ENCODE data around the gene UBE2E2.

UBE2E2 gene

DNA sequence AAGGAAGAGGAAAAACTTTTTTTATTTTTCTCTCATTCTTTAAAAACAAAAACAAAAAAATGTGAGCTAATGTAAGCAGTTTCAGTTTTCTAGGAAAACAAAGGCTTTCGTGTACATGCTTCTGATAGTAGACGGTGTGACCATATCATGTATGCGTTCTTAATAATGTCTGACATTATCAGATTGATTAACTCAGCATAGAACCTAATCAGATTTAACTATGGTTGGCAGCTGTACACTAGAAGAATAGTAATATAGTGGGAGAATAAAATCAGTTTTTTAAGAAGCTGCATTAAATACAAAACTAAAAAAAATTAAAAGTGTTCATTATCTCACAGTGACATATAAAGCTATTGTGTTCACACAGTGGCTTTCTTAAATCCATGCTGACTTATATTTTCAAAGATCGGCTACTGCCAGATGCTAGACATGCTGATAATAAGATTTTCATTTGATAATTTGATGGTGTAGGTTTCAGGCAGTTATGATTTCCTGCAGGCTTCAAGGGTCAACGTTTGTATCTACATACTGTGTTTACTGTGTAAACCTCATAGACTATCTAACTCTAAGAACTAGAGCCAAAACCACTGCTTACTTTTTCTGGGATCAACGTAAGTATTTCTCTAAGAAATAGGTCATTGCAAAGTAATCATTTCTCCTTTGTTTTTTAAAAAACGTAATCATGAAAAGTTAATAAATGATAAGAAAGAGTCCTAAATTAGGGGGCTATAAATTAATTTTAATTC is 74.0 kb downstream of the UBE2E2 start:
- H3K27ac ChIP-seq (ENCODE audit: low read depth, low read length): no peak overlapping the region
- no peaks in the 10 kb centered on the region for H3K27me3 ChIP-seq (ENCODE audit: control insufficient read depth, insufficient read depth, low read length)

DNA sequence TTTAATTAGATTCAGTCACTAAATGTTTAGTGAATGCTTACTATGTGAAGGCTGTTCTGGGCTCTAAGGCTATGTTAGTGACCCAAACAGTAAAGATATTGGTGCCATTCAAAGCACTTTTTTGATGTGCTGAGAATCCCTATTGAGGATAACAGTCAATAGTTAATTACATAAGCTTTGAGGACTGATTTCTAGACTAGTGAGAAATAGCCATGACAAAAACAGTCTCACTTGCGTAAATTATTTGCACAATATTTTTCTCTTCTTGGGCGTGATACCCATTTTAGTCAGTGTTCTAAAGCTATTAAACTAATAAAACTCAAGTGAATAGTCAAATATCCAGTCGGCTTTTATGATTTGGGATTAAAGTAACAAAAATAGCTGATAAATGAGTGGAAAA is 74.6 kb downstream of the UBE2E2 start:
- Histone ChIP-seq H3K4me3 (ENCODE audit: low read depth, low read length) (no peak overlapping the region), H3K9ac (ENCODE audit: low read length) (no peak overlapping the region), H3K27me3 (ENCODE audit: control insufficient read depth, insufficient read depth, low read length) (no peaks in the 10 kb centered on the region), H3K36me3 (ENCODE audit: control insufficient read depth, insufficient read depth, low read length) (0 out of 2 replicates have a peak, but pooled peaks cover 2% of the 10 kb centered on the region), H3K4me1 (ENCODE audit: control insufficient read depth, insufficient read depth, low read length) (0 out of 2 replicates have a peak, but pooled peaks cover 3% of the 10 kb centered on the region), H3K27ac (ENCODE audit: low read depth, low read length) (no peak overlapping the region), H3K9me3 (ENCODE audit: control insufficient read depth, insufficient read depth, low read depth, low read length) (peaks cover 3% of the 10 kb centered on the region)

More for the DNA sequence above, 74.0 kb downstream of the UBE2E2 start:
- Histone ChIP-seq H3K4me1 (ENCODE audit: control insufficient read depth, insufficient read depth, low read length) (0 out of 2 replicates have a peak, but pooled peaks cover 3% of the 10 kb centered on the region), H3K9ac (ENCODE audit: low read length) (no peak overlapping the region), H3K36me3 (ENCODE audit: control insufficient read depth, insufficient read depth, low read length) (0 out of 2 replicates have a peak, but pooled peaks cover 3% of the 10 kb centered on the region), H3K9me3 (ENCODE audit: control insufficient read depth, insufficient read depth, low read depth, low read length) (peaks cover 9% of the 10 kb centered on the region), H3K4me3 (ENCODE audit: low read depth, low read length) (no peak overlapping the region)

DNA sequence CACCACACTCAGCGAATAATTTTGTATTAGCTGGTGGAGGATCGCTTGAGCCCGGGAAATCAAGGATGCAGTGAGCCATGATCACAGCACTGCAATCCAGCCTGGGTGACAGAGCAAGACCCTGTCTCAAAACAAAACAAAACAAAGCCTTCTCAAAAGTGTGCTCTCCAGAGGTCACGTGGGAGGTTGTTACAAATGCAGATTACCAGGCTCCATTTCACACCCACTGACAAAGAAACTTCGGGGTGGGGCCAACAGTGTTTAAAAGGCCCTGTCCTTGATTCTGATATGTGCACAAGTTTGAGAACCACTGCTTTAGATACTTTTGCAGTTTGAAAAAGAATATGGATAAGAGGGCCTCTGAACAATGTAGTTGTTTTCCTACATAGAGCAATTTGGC is 80.5 kb downstream of the UBE2E2 start:
- Histone ChIP-seq H3K9me3 (ENCODE audit: control insufficient read depth, insufficient read depth, low read depth, low read length) (no peaks in the 10 kb centered on the region), H3K4me3 (ENCODE audit: low read depth, low read length) (no peak overlapping the region), H3K27ac (ENCODE audit: low read depth, low read length) (no peak overlapping the region), H3K27me3 (ENCODE audit: control insufficient read depth, insufficient read depth, low read length) (no peaks in the 10 kb centered on the region), H3K9ac (ENCODE audit: low read length) (no peak overlapping the region), H3K36me3 (ENCODE audit: control insufficient read depth, insufficient read depth, low read length) (no peaks in the 10 kb centered on the region), H3K4me1 (ENCODE audit: control insufficient read depth, insufficient read depth, low read length) (peaks cover 12% of the 10 kb centered on the region)

DNA sequence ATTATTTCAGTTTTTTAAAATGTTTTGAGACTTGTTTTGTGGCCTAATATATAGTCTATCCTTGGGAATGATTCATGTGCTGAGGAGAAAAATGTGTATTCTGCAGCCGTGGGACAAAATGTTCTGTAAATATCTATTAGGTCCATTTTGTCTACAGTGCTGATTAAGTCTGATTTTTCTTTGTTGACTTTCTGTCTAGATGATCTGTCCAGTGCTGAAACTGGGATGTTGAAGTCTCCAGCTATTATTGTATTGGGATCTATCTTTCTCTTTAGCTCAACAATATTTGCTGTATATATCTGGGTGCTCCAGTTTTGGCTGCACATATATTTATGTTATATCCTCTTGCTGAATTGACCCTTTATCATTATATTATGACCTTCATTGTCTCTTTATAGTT is 85.2 kb downstream of the UBE2E2 start:
- H3K9ac ChIP-seq (ENCODE audit: low read length): no peak overlapping the region
- H3K27ac ChIP-seq (ENCODE audit: low read depth, low read length): no peak overlapping the region
- H3K27me3 ChIP-seq (ENCODE audit: control insufficient read depth, insufficient read depth, low read length): no peaks in the 10 kb centered on the region
- H3K36me3 ChIP-seq (ENCODE audit: control insufficient read depth, insufficient read depth, low read length): no peaks in the 10 kb centered on the region
- H3K4me1 ChIP-seq (ENCODE audit: control insufficient read depth, insufficient read depth, low read length): peaks cover 16% of the 10 kb centered on the region
- H3K9me3 ChIP-seq (ENCODE audit: control insufficient read depth, insufficient read depth, low read depth, low read length): no peaks in the 10 kb centered on the region
- H3K4me3 ChIP-seq (ENCODE audit: low read depth, low read length): no peak overlapping the region

DNA sequence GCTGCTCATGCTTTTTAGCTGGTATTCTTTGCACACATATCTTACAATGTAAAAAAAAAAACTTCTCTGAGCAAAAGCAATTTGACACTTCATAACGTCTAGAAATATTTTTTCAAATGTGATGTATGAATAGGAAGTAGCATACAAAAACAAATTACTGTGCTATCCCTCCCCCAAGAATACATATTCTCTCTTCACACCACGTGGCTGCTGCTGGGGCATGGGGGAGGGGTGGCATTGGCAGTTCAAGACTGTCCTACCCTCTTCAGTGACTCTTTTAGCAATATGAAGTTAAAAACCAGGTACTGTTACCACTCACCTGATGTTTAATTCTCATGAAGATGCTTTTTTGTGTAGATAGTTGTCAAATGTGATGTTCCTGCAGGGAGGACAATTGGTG is 85.6 kb downstream of the UBE2E2 start:
- H3K27me3 ChIP-seq (ENCODE audit: control insufficient read depth, insufficient read depth, low read length): no peaks in the 10 kb centered on the region
- no peak overlapping the region for H3K4me3 ChIP-seq (ENCODE audit: low read depth, low read length)
- no peak overlapping the region for H3K9ac ChIP-seq (ENCODE audit: low read length)
- peaks cover 12% of the 10 kb centered on the region for H3K4me1 ChIP-seq (ENCODE audit: control insufficient read depth, insufficient read depth, low read length)
- no peaks in the 10 kb centered on the region for H3K36me3 ChIP-seq (ENCODE audit: control insufficient read depth, insufficient read depth, low read length)
- H3K27ac ChIP-seq (ENCODE audit: low read depth, low read length): no peak overlapping the region
- H3K9me3 ChIP-seq (ENCODE audit: control insufficient read depth, insufficient read depth, low read depth, low read length): no peaks in the 10 kb centered on the region

DNA sequence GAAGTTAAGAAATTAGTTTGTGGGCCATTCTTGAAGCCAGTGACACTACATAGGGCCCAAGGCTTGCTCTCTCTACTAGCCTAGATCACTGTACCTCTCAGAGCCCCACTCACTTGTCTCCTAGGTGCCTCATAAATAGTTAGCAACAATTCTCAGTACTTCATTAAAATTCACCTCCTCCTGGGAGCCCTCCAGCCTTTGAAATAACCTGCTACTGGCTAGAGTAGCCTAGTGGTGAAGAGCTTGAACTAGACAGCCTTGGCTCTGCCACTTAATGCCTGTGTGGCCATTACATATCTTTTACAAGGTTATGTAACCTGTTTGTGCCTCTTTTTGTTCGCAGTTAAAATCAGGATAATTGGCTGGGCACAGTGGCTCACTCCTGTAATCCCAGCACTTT is 89.3 kb downstream of the UBE2E2 start:
- Histone ChIP-seq H3K36me3 (ENCODE audit: control insufficient read depth, insufficient read depth, low read length) (no peaks in the 10 kb centered on the region), H3K27ac (ENCODE audit: low read depth, low read length) (no peak overlapping the region), H3K9ac (ENCODE audit: low read length) (no peak overlapping the region), H3K27me3 (ENCODE audit: control insufficient read depth, insufficient read depth, low read length) (no peaks in the 10 kb centered on the region), H3K4me1 (ENCODE audit: control insufficient read depth, insufficient read depth, low read length) (peaks cover 10% of the 10 kb centered on the region), H3K9me3 (ENCODE audit: control insufficient read depth, insufficient read depth, low read depth, low read length) (no peaks in the 10 kb centered on the region), H3K4me3 (ENCODE audit: low read depth, low read length) (no peak overlapping the region)

DNA sequence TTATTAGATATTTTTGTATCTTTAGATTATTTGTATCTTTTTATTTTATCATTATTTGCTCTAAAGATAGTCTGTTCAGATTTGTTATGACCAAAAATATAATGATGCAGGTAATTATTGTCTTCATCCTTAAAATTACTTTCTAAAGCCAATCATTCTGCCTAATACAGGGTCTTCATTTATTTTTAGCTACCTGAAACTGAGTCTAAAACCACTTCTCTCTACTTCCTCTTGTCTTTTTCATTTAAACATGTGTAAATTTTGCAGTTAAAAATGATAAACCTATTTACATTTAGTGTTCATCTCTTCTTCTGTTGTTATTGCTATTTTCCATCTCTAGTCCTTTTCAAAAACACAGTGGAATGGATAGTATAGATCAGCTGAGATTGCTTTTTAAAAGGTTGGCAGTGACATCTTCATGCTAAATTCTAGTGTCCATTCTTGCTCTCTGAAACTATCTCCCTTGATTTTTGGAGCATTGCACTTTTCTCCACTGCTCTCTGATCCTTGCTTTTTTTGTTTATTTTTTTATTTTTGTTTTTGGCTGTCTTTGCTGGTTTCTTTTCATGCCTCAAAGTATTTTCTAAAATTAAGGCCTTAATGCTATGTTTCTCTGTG is 91.8 kb downstream of the UBE2E2 start:
- Histone ChIP-seq H3K36me3 (ENCODE audit: control insufficient read depth, insufficient read depth, low read length) (no peaks in the 10 kb centered on the region), H3K27ac (ENCODE audit: low read depth, low read length) (no peak overlapping the region), H3K4me1 (ENCODE audit: control insufficient read depth, insufficient read depth, low read length) (no peaks in the 10 kb centered on the region), H3K9ac (ENCODE audit: low read length) (no peak overlapping the region), H3K4me3 (ENCODE audit: low read depth, low read length) (no peak overlapping the region), H3K9me3 (ENCODE audit: control insufficient read depth, insufficient read depth, low read depth, low read length) (no peaks in the 10 kb centered on the region), H3K27me3 (ENCODE audit: control insufficient read depth, insufficient read depth, low read length) (no peaks in the 10 kb centered on the region)

DNA sequence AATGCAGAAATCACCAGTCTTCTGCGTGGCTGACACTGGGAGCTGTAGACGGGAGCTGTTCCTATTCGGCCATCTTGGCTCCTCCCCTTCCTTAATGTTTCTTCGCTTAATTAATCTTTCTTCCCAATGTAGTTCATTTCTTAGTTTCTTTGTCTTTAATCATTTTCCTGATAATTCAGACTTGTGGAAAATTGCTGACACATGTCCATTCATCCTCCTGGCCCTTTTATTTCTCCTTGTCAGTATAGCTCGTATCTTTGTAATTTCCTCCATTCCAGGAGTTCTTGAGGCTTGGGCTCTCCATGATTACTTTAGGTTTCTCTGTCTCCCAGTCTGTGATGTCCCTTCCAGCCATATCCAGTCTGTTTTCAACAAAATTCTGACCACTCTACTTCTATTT is 98.7 kb downstream of the UBE2E2 start:
- no peaks in the 10 kb centered on the region for H3K36me3 ChIP-seq (ENCODE audit: control insufficient read depth, insufficient read depth, low read length)
- H3K4me3 ChIP-seq (ENCODE audit: low read depth, low read length): no peak overlapping the region
- no peak overlapping the region for H3K9ac ChIP-seq (ENCODE audit: low read length)
- no peaks in the 10 kb centered on the region for H3K9me3 ChIP-seq (ENCODE audit: control insufficient read depth, insufficient read depth, low read depth, low read length)
- H3K27me3 ChIP-seq (ENCODE audit: control insufficient read depth, insufficient read depth, low read length): no peaks in the 10 kb centered on the region
- H3K4me1 ChIP-seq (ENCODE audit: control insufficient read depth, insufficient read depth, low read length): no peaks in the 10 kb centered on the region
- H3K27ac ChIP-seq (ENCODE audit: low read depth, low read length): no peak overlapping the region

DNA sequence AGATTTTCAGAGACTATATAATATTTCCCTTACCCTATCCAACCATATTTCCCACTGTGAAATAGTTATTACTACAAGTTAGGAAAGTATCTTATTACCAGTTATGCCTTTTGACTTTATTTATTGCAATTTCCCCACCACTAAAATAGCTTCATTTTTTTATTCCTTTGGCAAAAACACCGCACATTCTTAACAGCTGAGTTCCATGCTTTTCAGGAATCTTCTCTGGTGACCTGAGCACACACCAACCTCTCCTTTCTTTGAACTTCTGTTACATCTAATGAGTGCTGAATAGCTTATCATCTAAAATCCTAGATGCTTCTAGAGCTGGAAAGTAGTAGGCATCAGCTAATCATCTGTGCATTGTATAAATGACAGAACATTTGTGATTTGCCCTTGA is 99.1 kb downstream of the UBE2E2 start:
- no peak overlapping the region for H3K9ac ChIP-seq (ENCODE audit: low read length)
- H3K4me3 ChIP-seq (ENCODE audit: low read depth, low read length): no peak overlapping the region
- H3K36me3 ChIP-seq (ENCODE audit: control insufficient read depth, insufficient read depth, low read length): no peaks in the 10 kb centered on the region
- H3K9me3 ChIP-seq (ENCODE audit: control insufficient read depth, insufficient read depth, low read depth, low read length): no peaks in the 10 kb centered on the region
- no peaks in the 10 kb centered on the region for H3K4me1 ChIP-seq (ENCODE audit: control insufficient read depth, insufficient read depth, low read length)
- no peak overlapping the region for H3K27ac ChIP-seq (ENCODE audit: low read depth, low read length)
- no peaks in the 10 kb centered on the region for H3K27me3 ChIP-seq (ENCODE audit: control insufficient read depth, insufficient read depth, low read length)

DNA sequence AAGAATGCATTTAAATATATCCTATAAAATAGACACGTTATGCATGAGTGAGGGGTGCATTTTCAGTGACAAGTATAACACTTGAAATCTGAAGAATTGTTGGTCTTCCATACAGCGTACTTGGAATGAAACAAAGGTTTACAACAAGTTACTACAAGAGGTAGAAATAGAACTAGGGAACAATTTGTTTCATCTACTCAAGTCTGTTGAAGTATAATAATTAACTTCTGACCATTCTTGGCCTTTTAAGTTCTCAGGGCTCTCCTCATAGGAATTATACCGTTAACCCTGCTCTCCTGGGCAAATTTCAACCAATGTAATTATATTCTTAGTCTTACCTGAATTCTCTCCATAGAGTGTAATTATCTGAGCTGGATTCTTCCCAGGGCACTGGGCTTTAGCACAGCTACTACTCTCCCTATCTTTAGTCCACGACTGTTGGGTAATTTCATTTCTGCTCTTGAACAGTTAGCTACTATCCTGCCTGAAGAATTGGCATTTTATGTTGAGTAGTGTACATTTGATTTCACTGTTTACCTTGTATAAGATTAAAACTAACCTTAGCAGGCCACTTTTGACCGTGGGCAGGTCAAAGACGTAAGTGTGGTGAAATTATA is 100.6 kb downstream of the UBE2E2 start:
- H3K4me3 ChIP-seq (ENCODE audit: low read depth, low read length): no peak overlapping the region
- H3K4me1 ChIP-seq (ENCODE audit: control insufficient read depth, insufficient read depth, low read length): no peaks in the 10 kb centered on the region
- H3K9me3 ChIP-seq (ENCODE audit: control insufficient read depth, insufficient read depth, low read depth, low read length): no peaks in the 10 kb centered on the region
- H3K36me3 ChIP-seq (ENCODE audit: control insufficient read depth, insufficient read depth, low read length): no peaks in the 10 kb centered on the region
- H3K9ac ChIP-seq (ENCODE audit: low read length): no peak overlapping the region
- no peak overlapping the region for H3K27ac ChIP-seq (ENCODE audit: low read depth, low read length)
- no peaks in the 10 kb centered on the region for H3K27me3 ChIP-seq (ENCODE audit: control insufficient read depth, insufficient read depth, low read length)

DNA sequence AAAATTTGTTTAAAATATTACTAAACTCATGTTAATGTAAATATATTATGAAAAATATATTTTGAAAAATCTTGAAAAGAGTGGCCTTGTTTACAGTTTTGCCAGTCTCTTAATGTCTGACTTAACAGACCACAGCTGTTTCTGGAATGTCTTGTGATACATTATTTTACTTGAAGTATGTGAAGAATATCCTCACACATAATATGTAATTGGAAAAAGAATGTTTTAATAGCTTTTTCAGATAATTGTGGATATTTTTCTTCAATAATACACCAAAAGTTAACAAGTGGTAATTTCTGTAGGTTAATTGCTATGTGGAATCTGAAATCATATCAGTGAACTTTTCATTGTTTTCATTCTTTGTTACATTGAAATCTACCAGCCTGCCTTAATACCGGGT is 101.3 kb downstream of the UBE2E2 start:
- Histone ChIP-seq H3K4me1 (ENCODE audit: control insufficient read depth, insufficient read depth, low read length) (no peaks in the 10 kb centered on the region), H3K4me3 (ENCODE audit: low read depth, low read length) (no peak overlapping the region), H3K27ac (ENCODE audit: low read depth, low read length) (no peak overlapping the region), H3K27me3 (ENCODE audit: control insufficient read depth, insufficient read depth, low read length) (no peaks in the 10 kb centered on the region), H3K36me3 (ENCODE audit: control insufficient read depth, insufficient read depth, low read length) (no peaks in the 10 kb centered on the region), H3K9me3 (ENCODE audit: control insufficient read depth, insufficient read depth, low read depth, low read length) (no peaks in the 10 kb centered on the region), H3K9ac (ENCODE audit: low read length) (no peak overlapping the region)

All from HUES6 (cell line).